Adipocyte (in vitro differentiated cells): ENCODE data around the gene GAB1.

Source experiments
- DNase-seq: peaks from one replicate; pipeline ENCODE4 v3.0.0-alpha.2; 2015; ENCODE audit warnings: low read depth
- H3K27me3 ChIP-seq: replicated peaks from 2 replicates; pipeline ENCODE4 v1.7.0; 2013; ENCODE audit warnings: mild to moderate bottlenecking, low read length, moderate library complexity; ENCODE audit not compliant: control insufficient read depth, insufficient read depth
- H3K36me3 ChIP-seq: 2 replicates; pipeline ENCODE4 v1.7.0; 2013; ENCODE audit warnings: low read length, mild to moderate bottlenecking, moderate library complexity; ENCODE audit not compliant: control insufficient read depth, insufficient read depth, severe bottlenecking
- H3K4me1 ChIP-seq: 2 replicates; pipeline ENCODE4 v1.7.0; 2013; ENCODE audit warnings: mild to moderate bottlenecking, low read length, moderate library complexity; ENCODE audit not compliant: control insufficient read depth, insufficient read depth
- H3K4me3 ChIP-seq: 2 replicates; pipeline ENCODE4 v1.7.0; 2013; ENCODE audit warnings: mild to moderate bottlenecking, low read length, moderate library complexity
- H3K9ac ChIP-seq: 2 replicates; pipeline ENCODE4 v1.7.0; 2013; ENCODE audit warnings: mild to moderate bottlenecking, low read length, moderate library complexity
- H3K9me3 ChIP-seq: 2 replicates; pipeline ENCODE4 v1.7.0; 2013; ENCODE audit warnings: mild to moderate bottlenecking, low read length, moderate library complexity; ENCODE audit not compliant: control insufficient read depth

Gene GAB1

GRCh38 chr4:143391261-143391660 is 54.6 kb downstream of the GAB1 start:
- no peaks in the 10 kb centered on the region for H3K27me3 ChIP-seq
- H3K4me1 ChIP-seq: peaks cover 33% of the 10 kb centered on the region
- H3K36me3 ChIP-seq: no peaks in the 10 kb centered on the region
- no peaks in the 10 kb centered on the region for H3K9me3 ChIP-seq
- DNase-seq: no peak
- no peak overlapping the region for H3K9ac ChIP-seq
- H3K4me3 ChIP-seq: no peak overlapping the region

DNA sequence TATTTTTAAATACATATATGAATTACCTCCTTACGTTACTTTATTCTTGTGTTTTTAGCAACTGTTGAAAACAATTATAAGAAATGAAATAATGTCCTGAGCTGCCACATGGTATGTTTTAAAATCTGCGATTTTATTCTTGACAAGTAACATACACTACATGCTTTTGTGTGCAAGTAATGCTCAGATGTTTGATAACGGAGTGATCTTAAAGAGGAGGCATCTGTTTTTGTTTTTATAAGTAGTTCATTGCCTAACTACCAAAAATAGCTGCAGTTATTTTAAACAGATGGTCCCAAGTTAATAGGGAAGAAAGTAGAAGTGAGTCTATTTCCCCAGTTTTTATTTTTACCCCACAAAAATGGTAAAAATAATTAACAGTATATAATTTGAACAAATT is 55.2 kb downstream of the GAB1 start:
- Histone ChIP-seq H3K36me3 (no peaks in the 10 kb centered on the region), H3K9ac (peak overlapping the region; percentile 11), H3K27me3 (no peaks in the 10 kb centered on the region), H3K4me1 (peaks cover 33% of the 10 kb centered on the region), H3K4me3 (no peak overlapping the region), H3K9me3 (no peaks in the 10 kb centered on the region)
- peak; percentile 92 for DNase-seq

DNA sequence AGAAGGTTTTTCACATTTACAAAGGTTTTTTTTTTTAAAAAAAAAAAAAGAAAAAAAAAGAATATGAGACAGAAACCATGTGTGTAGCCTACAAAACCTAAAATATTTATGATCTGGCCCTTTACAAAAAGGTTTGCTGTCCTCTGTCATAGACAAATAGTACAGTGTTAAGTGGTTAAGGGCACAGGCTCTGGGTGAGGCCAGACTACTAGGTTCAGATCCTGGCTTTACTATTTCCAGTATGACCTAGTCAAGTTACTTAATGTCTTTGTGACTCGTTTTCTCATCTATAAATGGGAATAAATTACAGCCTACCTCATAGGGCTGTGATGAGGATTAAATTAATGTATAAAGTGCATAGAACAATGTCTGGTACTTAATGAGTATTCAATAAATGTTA is 56.5 kb downstream of the GAB1 start:
- H3K9ac ChIP-seq: no peak overlapping the region
- H3K36me3 ChIP-seq: no peaks in the 10 kb centered on the region
- peaks cover 33% of the 10 kb centered on the region for H3K4me1 ChIP-seq
- no peak overlapping the region for H3K4me3 ChIP-seq
- DNase-seq: no peak
- no peaks in the 10 kb centered on the region for H3K27me3 ChIP-seq
- no peaks in the 10 kb centered on the region for H3K9me3 ChIP-seq

- Histone ChIP-seq H3K36me3 (no peaks in the 10 kb centered on the region), H3K9ac (no peak overlapping the region), H3K4me1 (peaks cover 25% of the 10 kb centered on the region), H3K9me3 (no peaks in the 10 kb centered on the region), H3K27me3 (no peaks in the 10 kb centered on the region), H3K4me3 (no peak overlapping the region)
- DNase-seq: no peak
Measured at GRCh38 chr4:143394739-143395453, 58.2 kb downstream of the GAB1 start.

DNA sequence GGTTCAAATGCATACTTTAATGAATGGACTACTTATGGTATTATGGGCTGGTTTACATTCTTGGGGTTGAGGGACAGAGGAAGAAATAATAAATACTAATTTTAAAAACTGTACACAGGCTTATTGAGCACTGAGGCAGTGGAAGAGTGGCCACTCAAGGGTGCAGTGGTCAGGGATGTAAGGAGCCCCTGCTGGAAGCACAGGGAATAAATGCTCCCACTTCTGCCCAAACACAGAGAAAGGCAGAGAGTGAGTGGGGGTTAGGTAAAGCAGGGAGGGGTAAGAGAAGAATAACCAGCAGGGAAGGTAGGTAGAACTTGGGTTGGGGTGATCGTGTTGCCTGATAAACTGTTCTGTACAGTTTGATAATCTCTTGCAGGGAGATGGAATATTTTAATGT is 60.0 kb downstream of the GAB1 start:
- Histone ChIP-seq H3K4me1 (peaks cover 13% of the 10 kb centered on the region), H3K9me3 (no peaks in the 10 kb centered on the region), H3K27me3 (no peaks in the 10 kb centered on the region), H3K36me3 (no peaks in the 10 kb centered on the region), H3K4me3 (no peak overlapping the region), H3K9ac (no peak overlapping the region)
- DNase-seq: no peak

GRCh38 chr4:143397335-143397734 is 60.7 kb downstream of the GAB1 start:
- Histone ChIP-seq H3K9me3 (no peaks in the 10 kb centered on the region), H3K9ac (no peak overlapping the region), H3K36me3 (no peaks in the 10 kb centered on the region), H3K4me1 (peaks cover 10% of the 10 kb centered on the region), H3K27me3 (no peaks in the 10 kb centered on the region), H3K4me3 (no peak overlapping the region)
- peak; percentile 72 for DNase-seq

DNA sequence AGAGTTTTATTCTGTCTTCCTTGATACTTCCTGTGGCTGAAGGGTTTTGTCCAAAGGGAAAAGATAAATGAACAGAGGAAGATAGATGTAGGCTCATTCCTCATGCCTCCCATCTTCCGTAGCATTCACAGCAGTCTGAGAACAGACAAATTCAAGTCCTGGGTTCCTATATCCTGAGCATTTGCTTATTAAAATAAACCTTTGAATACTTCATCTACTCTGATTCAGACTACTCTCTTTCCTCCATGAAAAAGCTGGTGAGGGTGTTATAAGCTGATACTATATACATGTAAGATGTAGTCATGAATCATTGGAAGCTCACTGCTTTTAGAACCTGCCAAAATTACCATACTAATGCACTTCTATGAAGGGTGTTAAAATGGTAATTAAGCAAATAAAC is 61.2 kb downstream of the GAB1 start:
- no peaks in the 10 kb centered on the region for H3K9me3 ChIP-seq
- H3K9ac ChIP-seq: no peak overlapping the region
- no peaks in the 10 kb centered on the region for H3K27me3 ChIP-seq

GRCh38 chr4:143399113-143399949 is 62.7 kb downstream of the GAB1 start:
- no peaks in the 10 kb centered on the region for H3K9me3 ChIP-seq
- peaks cover 23% of the 10 kb centered on the region for H3K4me1 ChIP-seq
- peak; percentile 79 for DNase-seq
- H3K4me3 ChIP-seq: no peak overlapping the region
- H3K36me3 ChIP-seq: no peaks in the 10 kb centered on the region
- H3K9ac ChIP-seq: no peak overlapping the region
- no peaks in the 10 kb centered on the region for H3K27me3 ChIP-seq

More for the DNA sequence above, 61.2 kb downstream of the GAB1 start:
- Histone ChIP-seq H3K36me3 (no peaks in the 10 kb centered on the region), H3K4me1 (peaks cover 10% of the 10 kb centered on the region), H3K4me3 (no peak overlapping the region)
- peak; percentile 31 for DNase-seq

DNA sequence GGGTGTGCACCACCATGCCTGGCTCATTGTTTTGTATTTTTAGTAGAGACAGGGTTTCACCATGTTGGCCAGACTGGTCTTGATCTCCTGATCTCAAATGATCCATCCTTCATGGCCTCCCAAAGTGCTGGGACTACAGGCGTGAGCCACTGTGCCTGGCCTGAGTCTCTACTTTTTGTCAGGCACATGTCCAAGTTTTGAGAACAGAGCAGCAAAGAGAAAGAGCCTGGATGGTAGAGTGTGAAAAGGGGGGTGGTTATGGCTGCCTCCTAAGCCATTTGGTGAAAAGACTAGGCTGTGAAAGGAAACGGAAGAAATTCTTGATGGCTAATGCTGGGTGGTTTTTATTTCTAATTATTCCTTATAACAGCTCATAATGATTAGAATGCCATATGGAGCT is 63.4 kb downstream of the GAB1 start:
- no peak for DNase-seq
- Histone ChIP-seq H3K4me1 (peaks cover 31% of the 10 kb centered on the region), H3K9ac (no peak overlapping the region), H3K4me3 (no peak overlapping the region), H3K27me3 (no peaks in the 10 kb centered on the region), H3K36me3 (no peaks in the 10 kb centered on the region), H3K9me3 (no peaks in the 10 kb centered on the region)

DNA sequence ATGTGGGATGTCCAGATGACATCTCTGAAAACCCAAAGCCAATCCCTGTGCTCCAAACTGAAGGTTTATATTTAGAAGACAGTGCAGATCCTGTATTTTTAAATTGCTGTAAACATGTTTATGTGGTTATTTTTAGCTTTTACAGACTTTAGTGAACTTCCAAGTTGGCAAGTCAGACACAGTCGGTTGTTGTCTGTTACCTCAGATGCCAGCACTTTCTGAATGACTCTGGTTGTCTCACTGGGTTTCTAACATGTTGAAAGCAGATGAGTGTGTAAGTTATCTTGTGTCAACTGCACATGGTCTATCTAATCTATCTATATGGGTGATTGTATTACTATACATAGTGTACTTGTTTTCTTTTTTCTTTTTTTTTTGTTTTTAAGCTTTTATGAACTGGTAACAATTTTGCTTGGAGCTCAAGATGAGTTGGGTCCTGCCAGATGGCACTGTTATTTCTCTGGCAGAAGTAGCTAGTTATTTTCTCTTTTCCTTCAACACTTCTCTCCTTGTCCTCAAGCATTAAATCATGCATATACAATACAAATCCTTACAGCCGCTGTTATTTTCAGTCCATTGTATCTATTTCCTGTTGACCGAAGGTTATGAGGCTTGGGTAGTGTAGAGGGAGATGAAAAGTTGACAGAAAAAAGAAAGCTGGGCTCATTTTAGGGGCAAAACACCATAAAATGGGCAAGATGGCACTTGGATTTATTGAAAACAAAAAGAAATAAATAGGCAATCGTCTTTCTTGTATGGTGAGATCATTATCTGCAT is 66.3 kb downstream of the GAB1 start:
- no peaks in the 10 kb centered on the region for H3K27me3 ChIP-seq
- H3K9ac ChIP-seq: no peak overlapping the region
- no peaks in the 10 kb centered on the region for H3K36me3 ChIP-seq
- peak overlapping the region; percentile 43 for H3K4me3 ChIP-seq
- no peak for DNase-seq
- no peaks in the 10 kb centered on the region for H3K9me3 ChIP-seq
- peaks cover 59% of the 10 kb centered on the region for H3K4me1 ChIP-seq

DNA sequence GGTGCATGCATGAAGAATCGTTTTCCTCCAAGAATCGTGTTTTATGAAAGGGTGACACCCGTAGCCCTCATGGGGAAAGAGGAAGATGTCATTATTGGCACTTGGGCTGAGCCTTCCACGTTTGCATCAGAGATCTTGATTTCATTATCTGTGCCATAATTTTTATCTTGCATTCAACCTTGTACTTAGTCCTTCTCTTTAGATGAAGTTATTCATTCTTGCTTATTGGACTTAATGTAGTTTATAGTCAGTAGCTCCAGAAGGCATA is 66.8 kb downstream of the GAB1 start:
- no peaks in the 10 kb centered on the region for H3K36me3 ChIP-seq
- no peak for DNase-seq
- peak overlapping the region; percentile 43 for H3K4me3 ChIP-seq
- no peak overlapping the region for H3K9ac ChIP-seq
- H3K4me1 ChIP-seq: peaks cover 60% of the 10 kb centered on the region
- no peaks in the 10 kb centered on the region for H3K9me3 ChIP-seq
- no peaks in the 10 kb centered on the region for H3K27me3 ChIP-seq
